Vagina (tissue), 2 donors: ENCODE data around the gene PDGFC. TPM values are rescaled to one million over a fixed set of nuclear protein-coding genes. Genes with fewer than 3 reads are reported as not detected.

Experiments
- DNase-seq, 2 donors: peaks; one replicate each; pipeline ENCODE4 v3.0.0-alpha.2; 2017; ENCODE audit errors: extremely low spot score in 2 of 2
- H3K27ac ChIP-seq: fragments of 200-600 bp; sonication (generic); one replicate; pipeline ENCODE4 v1.5.1; 2019
- H3K27me3 ChIP-seq: fragments of 200-600 bp; sonication (generic); one replicate; pipeline ENCODE4 v1.5.1; 2019
- H3K36me3 ChIP-seq, 2 donors: fragments of 200-600 bp; sonication (generic); one replicate each; pipeline ENCODE4 v1.5.1; 2017 to 2019
- H3K4me1 ChIP-seq: fragments of 200-600 bp; sonication (generic); one replicate; pipeline ENCODE4 v1.5.1; 2019
- H3K4me3 ChIP-seq, 2 donors: fragments of 200-600 bp; sonication (generic); 1 replicate in 1 of 2; 2 replicates in 1 of 2; pipeline ENCODE4 v1.5.1; 2016 to 2019
- H3K9me3 ChIP-seq: fragments of 200-600 bp; sonication (generic); one replicate; pipeline ENCODE4 v1.5.1; 2019
- POLR2A ChIP-seq, 2 donors: fragments of 450-650 bp; IDR thresholded peaks; one replicate each; pipeline ENCODE4 v1.6.1; 2017; ENCODE audit warnings: antibody characterized with exemption in 2 of 2, mild to moderate bottlenecking in 2 of 2, moderate library complexity in 2 of 2
- POLR2AphosphoS5 ChIP-seq, 2 donors: sonication (generic); formaldehyde crosslinking; IDR thresholded peaks; one replicate each; pipeline ENCODE4 v1.9.0; 2017; ENCODE audit warnings: antibody characterized with exemption in 2 of 2, mild to moderate bottlenecking in 2 of 2, low read depth in 1 of 2; ENCODE audit not compliant: insufficient read depth in 1 of 2
- intact Hi-C: fragments of 100-400 bp; cut with DNase I; formaldehyde crosslinking; loops from one replicate; pipeline ENCODE4 v1.15.1; 2023
- total RNA-seq: library from RNA; depleted of rRNA; stranded (reverse); fragments of >200 nt; gene quantifications from one replicate; pipeline ENCODE4 v1.2.3, GENCODE V29; 2016
- TF ChIP-seq, protein P1 (sequence below), 3 experiments: fragments of 450-650 bp in 2 of 3; fragments of 200-600 bp in 1 of 3; sonication (generic) in 1 of 3; IDR thresholded peaks; one replicate each; pipeline ENCODE4 v1.5.1; 2017 to 2019; ENCODE audit warnings: antibody characterized with exemption in 3 of 3, mild to moderate bottlenecking in 2 of 3, moderate library complexity in 2 of 3

Gene PDGFC
- total RNA-seq, 1 donor from 2014 or later, result 19.4 TPM

DNA sequence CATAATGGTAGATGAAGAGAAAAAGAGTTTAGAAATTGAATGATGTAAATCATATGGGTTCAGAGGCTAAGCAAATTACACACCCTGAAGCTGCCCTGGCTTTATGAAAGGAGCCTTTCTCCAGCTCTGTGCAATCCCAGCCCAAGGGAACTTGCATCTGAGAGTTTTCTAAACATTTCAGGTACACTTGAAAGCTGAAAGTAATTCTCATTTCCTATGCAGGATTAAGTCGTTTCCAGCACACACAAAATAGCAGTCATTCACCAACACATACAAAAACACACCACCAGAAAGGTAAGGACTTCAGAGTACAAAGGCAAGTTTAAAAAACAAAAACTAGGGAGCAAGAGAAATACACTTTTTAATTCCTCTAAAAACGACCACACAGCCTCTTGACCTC is 1.7 kb downstream of the PDGFC start:
- Histone ChIP-seq H3K4me1 (peaks cover 23% of the 10 kb centered on the region), H3K27ac (peak overlapping the region; percentile 87), H3K4me3 (peak overlapping the region; percentile 68 to 94), H3K27me3 (no peaks in the 10 kb centered on the region), H3K9me3 (no peaks in the 10 kb centered on the region), H3K36me3 (no peaks in the 10 kb centered on the region)
- no peak for DNase-seq
- intact Hi-C loops, result no loop called here
- no peak for TF ChIP-seq POLR2A (IDR thresholded peaks at IDR 0.05)
- TF ChIP-seq POLR2AphosphoS5 (IDR thresholded peaks at IDR 0.05; ENCODE audit: insufficient read depth in 1 of 2, low read depth in 1 of 2), result no peak
- TF ChIP-seq, protein P1, sequence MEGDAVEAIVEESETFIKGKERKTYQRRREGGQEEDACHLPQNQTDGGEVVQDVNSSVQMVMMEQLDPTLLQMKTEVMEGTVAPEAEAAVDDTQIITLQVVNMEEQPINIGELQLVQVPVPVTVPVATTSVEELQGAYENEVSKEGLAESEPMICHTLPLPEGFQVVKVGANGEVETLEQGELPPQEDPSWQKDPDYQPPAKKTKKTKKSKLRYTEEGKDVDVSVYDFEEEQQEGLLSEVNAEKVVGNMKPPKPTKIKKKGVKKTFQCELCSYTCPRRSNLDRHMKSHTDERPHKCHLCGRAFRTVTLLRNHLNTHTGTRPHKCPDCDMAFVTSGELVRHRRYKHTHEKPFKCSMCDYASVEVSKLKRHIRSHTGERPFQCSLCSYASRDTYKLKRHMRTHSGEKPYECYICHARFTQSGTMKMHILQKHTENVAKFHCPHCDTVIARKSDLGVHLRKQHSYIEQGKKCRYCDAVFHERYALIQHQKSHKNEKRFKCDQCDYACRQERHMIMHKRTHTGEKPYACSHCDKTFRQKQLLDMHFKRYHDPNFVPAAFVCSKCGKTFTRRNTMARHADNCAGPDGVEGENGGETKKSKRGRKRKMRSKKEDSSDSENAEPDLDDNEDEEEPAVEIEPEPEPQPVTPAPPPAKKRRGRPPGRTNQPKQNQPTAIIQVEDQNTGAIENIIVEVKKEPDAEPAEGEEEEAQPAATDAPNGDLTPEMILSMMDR (IDR thresholded peaks at IDR 0.05), result no peak

DNA sequence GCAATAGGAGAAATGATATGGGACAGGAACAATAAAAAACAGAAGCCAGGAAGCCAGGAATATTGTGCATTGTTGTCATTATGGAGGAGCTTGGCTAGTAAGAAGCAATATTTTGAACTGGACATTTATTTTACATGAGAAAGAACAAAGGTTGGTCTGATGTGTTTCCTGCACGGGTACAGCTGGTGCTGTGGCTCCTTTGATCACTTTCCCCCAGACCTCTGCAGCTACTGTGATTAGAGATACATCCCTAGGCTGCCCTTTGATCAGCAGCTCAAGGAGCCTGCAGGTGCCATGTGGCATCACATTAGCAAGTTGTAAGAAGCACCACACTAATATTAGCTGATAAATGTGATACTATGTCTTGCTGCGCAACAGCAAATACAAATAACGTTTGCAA is 2.5 kb downstream of the PDGFC start:
- Histone ChIP-seq H3K4me3 (peak overlapping the region; percentile 68 to 94), H3K9me3 (no peaks in the 10 kb centered on the region), H3K27ac (no peak overlapping the region), H3K4me1 (peaks cover 23% of the 10 kb centered on the region), H3K36me3 (no peaks in the 10 kb centered on the region), H3K27me3 (no peaks in the 10 kb centered on the region)
- DNase-seq, result no peak
- intact Hi-C loops, result no loop called here
- TF ChIP-seq POLR2A (IDR thresholded peaks at IDR 0.05) (no peak), POLR2AphosphoS5 (IDR thresholded peaks at IDR 0.05; ENCODE audit: insufficient read depth in 1 of 2, low read depth in 1 of 2) (no peak)
- TF ChIP-seq, protein P1 (IDR thresholded peaks at IDR 0.05), result no peak

DNA sequence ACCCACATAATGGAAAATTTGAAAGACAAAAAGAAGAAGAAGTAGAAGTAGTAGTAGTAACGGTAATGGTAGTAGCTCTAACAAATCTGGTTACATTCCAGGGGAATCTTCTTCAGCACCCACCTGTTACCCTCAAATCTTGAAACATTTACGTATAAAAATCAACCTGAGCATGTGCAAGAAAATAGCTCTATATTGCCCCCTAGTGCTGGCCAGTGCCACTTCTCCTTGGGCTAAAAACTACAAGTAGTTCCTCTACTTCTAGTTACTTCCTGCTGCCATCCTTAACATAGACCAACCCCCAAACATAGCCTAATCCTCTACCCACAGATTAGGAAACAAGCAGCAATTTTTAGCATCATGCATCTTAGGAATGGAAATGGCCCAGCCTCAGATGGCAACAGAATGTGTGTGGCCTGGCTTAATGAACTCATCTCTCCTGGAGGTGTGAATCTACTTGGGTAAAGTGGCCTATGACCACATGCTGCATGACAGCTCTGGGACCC is 3.1 kb downstream of the PDGFC start:
- H3K4me1 ChIP-seq, result peaks cover 23% of the 10 kb centered on the region
- H3K27me3 ChIP-seq, result no peaks in the 10 kb centered on the region
- H3K9me3 ChIP-seq, result no peaks in the 10 kb centered on the region
- no peaks in the 10 kb centered on the region for H3K36me3 ChIP-seq
- H3K27ac ChIP-seq, result no peak overlapping the region
- intact Hi-C loops, result no loop called here
- DNase-seq, result no peak
- TF ChIP-seq POLR2A (IDR thresholded peaks at IDR 0.05), result no peak
- TF ChIP-seq, protein P1 (IDR thresholded peaks at IDR 0.05), result peak; percentile 16 to 74 (median 69)
- no peak for TF ChIP-seq POLR2AphosphoS5 (IDR thresholded peaks at IDR 0.05; ENCODE audit: insufficient read depth in 1 of 2, low read depth in 1 of 2)
- H3K4me3 ChIP-seq, result peak overlapping the region in 1 of 2 donors; percentile 68

GRCh38 chr4:156966836-156967235 is 4.8 kb downstream of the PDGFC start:
- no peak for DNase-seq
- Histone ChIP-seq H3K27ac (no peak overlapping the region), H3K4me1 (peaks cover 27% of the 10 kb centered on the region)

GRCh38 chr4:156963419-156963818 is 8.2 kb downstream of the PDGFC start:
- Histone ChIP-seq H3K4me3 (no peak overlapping the region), H3K27me3 (no peaks in the 10 kb centered on the region), H3K4me1 (peaks cover 33% of the 10 kb centered on the region), H3K36me3 (no peaks in the 10 kb centered on the region), H3K27ac (no peak overlapping the region), H3K9me3 (no peaks in the 10 kb centered on the region)
- intact Hi-C loops, result no loop called here
- no peak for DNase-seq
- no peak for TF ChIP-seq POLR2A (IDR thresholded peaks at IDR 0.05)
- no peak for TF ChIP-seq POLR2AphosphoS5 (IDR thresholded peaks at IDR 0.05; ENCODE audit: insufficient read depth in 1 of 2, low read depth in 1 of 2)
- TF ChIP-seq, protein P1 (IDR thresholded peaks at IDR 0.05), result no peak

More at GRCh38 chr4:156966836-156967235, 4.8 kb downstream of the PDGFC start:
- intact Hi-C loops, result no loop called here
- TF ChIP-seq POLR2A (IDR thresholded peaks at IDR 0.05) (no peak), POLR2AphosphoS5 (IDR thresholded peaks at IDR 0.05; ENCODE audit: insufficient read depth in 1 of 2, low read depth in 1 of 2) (no peak)
- TF ChIP-seq, protein P1 (IDR thresholded peaks at IDR 0.05), result no peak
- Histone ChIP-seq H3K4me3 (no peak overlapping the region), H3K9me3 (no peaks in the 10 kb centered on the region), H3K27me3 (no peaks in the 10 kb centered on the region), H3K36me3 (no peaks in the 10 kb centered on the region)
